PC-9 (cell line): ENCODE measurements around the gene TMEM109.

ENCODE experiments used
- EZH2 ChIP-seq: fragments of 200-600 bp; sonication (generic); IDR thresholded peaks from 2 replicates; pipeline ENCODE4 v1.8.0; 2017; ENCODE audit warnings: antibody characterized with exemption, low read depth
- TF ChIP-seq, protein P1 (sequence below): fragments of 200-600 bp; sonication (generic); conservative IDR thresholded peaks from 2 replicates; pipeline ENCODE4 v1.6.1; 2017; ENCODE audit warnings: mixed run types, antibody characterized with exemption, mild to moderate bottlenecking, moderate library complexity

DNA sequence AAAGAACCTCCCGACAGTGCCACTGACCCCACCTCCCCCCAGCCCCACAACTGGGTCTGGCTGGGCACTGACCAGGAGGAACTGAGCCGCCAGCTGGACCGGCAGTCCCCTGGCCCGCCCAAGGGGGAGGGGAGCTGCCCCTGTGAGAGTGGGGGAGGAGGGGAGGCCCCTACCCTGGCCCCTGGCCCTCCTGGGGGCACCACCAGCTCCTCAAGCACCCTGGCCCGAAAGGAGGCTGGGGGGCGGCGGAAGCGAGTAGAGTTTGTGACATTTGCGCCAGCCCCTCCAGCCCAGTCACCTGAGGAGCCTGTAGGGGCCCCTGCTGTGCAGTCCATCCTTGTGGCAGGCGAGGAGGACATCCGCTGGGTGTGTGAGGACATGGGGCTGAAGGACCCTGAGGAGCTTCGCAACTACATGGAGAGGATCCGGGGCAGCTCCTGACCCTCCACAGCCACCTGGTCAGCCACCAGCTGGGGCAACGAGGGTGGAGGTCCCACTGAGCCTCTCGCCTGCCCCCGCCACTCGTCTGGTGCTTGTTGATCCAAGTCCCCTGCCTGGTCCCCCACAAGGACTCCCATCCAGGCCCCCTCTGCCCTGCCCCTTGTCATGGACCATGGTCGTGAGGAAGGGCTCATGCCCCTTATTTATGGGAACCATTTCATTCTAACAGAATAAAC, 22.6 kb downstream of the TMEM109 start:
- TF ChIP-seq, protein P1, sequence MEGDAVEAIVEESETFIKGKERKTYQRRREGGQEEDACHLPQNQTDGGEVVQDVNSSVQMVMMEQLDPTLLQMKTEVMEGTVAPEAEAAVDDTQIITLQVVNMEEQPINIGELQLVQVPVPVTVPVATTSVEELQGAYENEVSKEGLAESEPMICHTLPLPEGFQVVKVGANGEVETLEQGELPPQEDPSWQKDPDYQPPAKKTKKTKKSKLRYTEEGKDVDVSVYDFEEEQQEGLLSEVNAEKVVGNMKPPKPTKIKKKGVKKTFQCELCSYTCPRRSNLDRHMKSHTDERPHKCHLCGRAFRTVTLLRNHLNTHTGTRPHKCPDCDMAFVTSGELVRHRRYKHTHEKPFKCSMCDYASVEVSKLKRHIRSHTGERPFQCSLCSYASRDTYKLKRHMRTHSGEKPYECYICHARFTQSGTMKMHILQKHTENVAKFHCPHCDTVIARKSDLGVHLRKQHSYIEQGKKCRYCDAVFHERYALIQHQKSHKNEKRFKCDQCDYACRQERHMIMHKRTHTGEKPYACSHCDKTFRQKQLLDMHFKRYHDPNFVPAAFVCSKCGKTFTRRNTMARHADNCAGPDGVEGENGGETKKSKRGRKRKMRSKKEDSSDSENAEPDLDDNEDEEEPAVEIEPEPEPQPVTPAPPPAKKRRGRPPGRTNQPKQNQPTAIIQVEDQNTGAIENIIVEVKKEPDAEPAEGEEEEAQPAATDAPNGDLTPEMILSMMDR: no peak
- no peak for TF ChIP-seq EZH2
